ENCODE data around the gene RHOBTB1.
"Not testable (repeated sequence)": the region's sequence is repeated elsewhere in the genome, so short reads cannot be mapped to it uniquely, and the experiment has no call there.

Gene RHOBTB1

GRCh38 chr10:60940446-60940845, 3.5 kb downstream of the RHOBTB1 start:
- no peak for DNase-seq

GRCh38 chr10:60937784-60938654, 6.0 kb downstream of the RHOBTB1 start:
- no peak for DNase-seq

GRCh38 chr10:60937022-60937421, 7.0 kb downstream of the RHOBTB1 start:
- DNase-seq: no peak

DNA sequence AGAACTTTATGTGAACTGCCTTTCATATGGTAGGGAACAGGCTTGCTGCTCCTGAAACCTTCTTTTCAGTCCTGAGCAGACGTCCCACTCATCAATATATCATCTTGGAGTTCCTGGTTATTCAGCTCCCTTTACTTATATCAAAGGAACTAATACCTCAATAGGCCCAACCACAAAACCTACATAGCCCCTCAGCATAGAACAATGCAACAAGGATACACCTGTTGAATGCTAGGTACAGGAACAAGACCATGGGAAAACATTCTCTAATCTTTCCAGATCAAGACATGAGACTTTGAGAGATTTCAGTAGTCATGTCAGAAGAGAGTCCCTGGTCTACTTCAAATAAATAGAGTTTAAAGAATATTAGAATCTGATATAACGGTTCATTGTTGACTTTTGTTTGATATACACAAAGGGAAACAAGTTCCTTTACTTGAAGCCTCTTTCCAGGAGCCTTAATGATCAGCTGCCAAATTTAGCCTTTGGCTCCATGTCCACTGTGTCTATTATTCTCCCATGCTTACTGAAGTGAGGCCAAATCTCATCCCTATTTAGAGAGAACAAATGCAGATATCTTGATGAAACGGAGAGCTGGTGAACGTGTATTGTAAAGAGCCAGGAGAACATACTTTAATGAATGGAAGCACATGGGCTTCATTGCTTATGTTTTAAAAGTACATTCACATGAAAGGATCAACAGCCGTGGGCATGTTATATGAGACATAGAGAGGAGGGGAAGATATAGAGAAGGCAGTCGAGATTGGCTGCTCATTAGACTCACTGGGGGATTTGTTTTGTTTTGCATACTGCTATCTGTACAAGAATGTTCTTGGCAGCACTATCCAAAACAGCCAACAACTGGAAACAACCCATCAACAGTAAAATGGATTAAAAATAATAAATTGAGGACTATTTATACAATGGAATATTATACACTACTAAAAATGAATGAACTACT, 9.5 kb downstream of the RHOBTB1 start:
- DNase-seq: no peak

DNA sequence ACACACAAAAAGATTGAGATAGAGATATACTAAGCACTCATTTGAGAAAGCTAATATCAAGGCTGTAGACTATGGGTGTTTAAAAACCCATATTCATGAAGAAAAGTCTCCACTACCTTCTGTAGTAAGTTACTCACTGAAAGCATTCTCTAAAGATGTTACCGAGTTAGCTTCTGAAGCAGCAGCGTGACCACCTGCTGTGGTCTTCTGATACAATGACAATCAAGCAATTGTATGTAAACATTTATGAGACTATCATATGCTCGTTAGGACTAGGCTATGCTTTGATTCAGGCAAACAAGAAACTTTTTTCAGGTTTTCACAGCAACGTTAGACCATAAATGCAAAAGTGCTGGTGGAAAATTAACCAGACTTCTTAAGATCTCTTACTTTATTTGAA, 11.2 kb downstream of the RHOBTB1 start:
- DNase-seq: no peak

DNA sequence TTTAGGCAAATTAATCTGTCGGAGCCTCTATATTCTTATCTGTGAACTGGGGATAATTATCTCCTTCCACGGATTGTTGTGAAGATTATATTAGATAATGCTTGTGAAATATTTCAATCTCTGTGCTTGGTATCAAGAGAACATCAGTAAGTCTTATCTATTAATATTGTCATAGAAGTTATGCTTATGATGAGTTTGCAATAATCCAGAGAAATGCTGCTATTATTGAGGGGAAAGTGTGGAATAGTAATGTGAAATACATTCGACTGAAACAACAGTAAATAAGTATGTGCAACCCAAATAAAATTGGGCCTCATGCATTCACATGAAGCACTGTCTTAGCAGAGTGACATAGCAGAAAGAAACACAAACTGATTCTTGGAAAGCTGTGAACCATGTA, 13.7 kb downstream of the RHOBTB1 start:
- DNase-seq: no peak

DNA sequence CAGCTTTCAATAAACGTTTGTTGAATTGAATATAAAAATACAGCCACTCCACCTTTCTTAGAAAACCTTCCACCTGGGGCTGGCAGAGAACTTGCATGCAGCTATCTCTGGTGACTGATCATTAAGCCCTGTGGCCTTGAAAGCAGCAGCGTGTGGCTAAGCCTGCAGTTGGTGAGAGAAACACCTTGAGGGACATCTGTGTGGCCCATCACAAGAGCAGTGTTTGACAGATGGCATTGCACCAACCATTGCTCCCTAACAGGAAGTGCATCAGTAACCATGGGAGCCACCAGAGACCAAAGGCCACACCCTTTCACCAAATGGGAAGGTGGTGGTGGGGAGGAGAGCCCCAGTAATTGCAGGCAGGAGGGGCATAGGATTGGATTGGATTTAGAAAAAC, 22.4 kb downstream of the RHOBTB1 start:
- no peak for DNase-seq

DNA sequence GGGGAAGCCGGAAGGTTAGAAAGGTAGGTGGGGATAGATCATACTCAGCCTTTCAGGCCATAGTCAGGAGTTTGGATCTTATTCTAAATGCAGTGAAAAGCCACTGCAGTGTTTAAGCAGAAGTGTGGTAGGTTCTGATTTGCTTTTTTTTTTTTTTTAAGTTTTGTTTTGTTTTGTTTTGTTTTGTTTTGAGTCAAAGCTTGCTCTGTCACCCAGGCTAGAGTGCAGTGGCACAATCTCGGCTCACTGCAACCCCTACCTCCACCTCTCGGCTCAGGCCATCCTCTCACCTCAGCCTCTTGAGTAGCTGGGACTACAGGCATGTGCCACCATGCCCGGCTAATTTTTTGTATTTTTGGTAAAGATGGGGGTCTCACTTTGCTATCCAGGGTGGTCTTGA, 23.5 kb downstream of the RHOBTB1 start:
- DNase-seq: no peak

DNA sequence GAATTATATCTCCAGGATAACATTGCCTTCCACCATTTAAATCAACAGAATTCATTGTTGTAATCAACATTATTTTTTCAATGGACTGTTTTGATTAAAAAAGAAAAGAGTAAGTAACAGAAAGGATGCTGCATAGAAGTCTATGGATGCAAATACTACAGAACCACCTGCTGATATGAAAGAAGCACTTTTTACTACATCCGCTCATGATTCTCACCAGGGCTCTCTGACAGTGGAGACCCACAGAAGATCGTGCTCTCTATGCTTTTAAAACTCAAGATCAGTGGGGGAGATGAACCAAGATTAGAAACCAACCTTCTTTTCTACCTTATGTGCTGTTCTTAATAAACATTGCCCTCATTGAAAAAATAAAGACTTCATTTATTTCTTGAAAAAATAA, 24.4 kb downstream of the RHOBTB1 start:
- no peak for DNase-seq

GRCh38 chr10:60917331-60918280, 26.4 kb downstream of the RHOBTB1 start:
- DNase-seq: no peak

DNA sequence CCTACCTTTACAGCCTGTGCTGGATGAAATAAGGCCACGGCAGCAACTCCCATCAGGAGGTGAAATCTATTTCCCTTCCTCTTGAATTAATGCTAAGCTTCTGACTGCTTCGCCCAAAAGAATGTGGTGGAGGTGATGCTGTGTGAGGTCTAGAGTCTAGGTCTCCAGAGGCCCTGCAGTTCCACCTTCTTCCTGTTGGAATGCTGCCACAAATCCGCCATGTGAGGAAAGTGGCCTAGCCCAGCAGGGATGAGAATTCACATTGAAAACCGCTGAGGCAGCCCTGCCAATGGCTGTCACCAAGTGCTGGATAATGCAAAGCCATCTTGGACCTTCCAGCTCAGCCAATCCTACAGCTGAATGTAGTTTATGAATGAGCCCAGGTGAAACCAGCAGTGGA, 28.0 kb downstream of the RHOBTB1 start:
- no peak for DNase-seq

- DNase-seq: no peak
Observed at GRCh38 chr10:60914690-60915141, 29.3 kb downstream of the RHOBTB1 start.

GRCh38 chr10:60913657-60914056, 30.3 kb downstream of the RHOBTB1 start:
- DNase-seq: no peak

DNA sequence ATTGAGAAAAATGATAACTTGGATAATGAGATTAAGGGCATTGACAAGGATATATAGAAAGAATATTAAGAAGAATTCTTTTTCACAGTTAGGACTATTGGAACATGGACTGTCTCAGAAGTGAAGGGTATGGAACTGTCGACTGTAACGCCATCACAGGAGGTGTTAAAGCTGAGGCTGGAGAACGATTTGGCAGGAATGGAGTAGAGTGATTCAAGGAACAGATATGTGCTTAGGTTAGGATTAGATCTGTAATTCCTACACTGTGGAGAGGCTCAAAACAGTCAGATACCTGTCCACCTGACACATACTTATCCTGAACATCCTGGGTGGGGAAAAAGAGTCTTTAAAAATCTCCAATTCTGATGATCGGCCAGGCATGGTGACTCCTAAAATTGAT, 30.9 kb downstream of the RHOBTB1 start:
- no peak for DNase-seq

GRCh38 chr10:60911715-60912114, 32.3 kb downstream of the RHOBTB1 start:
- DNase-seq: no peak

DNA sequence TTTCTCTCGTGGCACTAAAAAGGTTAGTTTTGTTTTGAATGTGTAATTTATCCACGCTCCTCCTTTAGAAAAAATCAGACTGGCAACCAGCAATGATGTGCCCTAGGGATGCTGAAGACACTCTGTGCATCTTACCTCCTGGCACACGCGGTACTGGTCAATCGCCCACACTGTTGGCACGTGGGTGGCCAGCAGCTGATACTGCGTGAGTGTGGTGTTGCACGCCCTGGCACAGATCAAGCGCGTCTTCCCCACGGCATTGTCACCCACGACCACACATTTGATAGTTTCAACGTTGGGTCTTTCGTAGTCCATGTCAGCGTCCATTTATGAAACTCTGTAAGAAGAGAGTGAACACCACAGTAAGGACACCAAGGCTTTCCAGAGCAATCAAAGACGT, 32.8 kb downstream of the RHOBTB1 start:
- no peak for DNase-seq

GRCh38 chr10:60910543-60910942, 33.4 kb downstream of the RHOBTB1 start:
- no peak for DNase-seq

- no peak for DNase-seq
Observed at GRCh38 chr10:60908896-60909295, 35.1 kb downstream of the RHOBTB1 start.

GRCh38 chr10:60908031-60908430, 36.0 kb downstream of the RHOBTB1 start:
- no peak for DNase-seq

DNA sequence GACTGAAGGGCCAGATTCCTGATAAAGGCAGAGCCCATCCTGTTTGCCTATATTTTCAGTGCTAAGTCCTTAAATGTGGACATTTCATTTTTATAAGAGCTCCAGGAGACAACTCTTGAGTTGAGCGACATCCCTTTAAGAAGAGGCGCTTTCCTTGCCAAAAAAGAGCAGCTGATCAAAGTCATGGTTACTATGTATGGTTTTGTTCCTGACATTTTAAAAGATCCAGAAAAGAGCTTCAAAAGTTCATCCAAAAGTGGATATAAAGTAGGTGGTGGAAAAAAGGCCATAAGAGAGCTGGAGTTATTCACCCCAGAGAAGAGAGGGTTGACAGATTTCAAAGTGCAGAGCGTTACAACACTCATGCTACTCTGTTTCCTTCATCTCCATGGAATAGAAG, 36.7 kb downstream of the RHOBTB1 start:
- DNase-seq: no peak

GRCh38 chr10:60906825-60907224, 37.2 kb downstream of the RHOBTB1 start:
- DNase-seq: not testable (repeated sequence)

GRCh38 chr10:60906411-60906810, 37.6 kb downstream of the RHOBTB1 start:
- DNase-seq: no peak

GRCh38 chr10:60905580-60905979, 38.4 kb downstream of the RHOBTB1 start:
- DNase-seq: no peak

Measured in NCI-H1105 (cell line).